DMS 273 treated with DMSO at 0.1 percent for 48 hours (cell line): Measurements from ENCODE around the gene OXT.
"Not testable (repeated sequence)": the region's sequence is repeated elsewhere in the genome, so short reads cannot be mapped to it uniquely, and the experiment has no call there.

Experiments used
- DNase-seq: peaks from one replicate; lab custom pipeline; 2025; lab: John Stamatoyannopoulos, UW

The OXT gene

DNA sequence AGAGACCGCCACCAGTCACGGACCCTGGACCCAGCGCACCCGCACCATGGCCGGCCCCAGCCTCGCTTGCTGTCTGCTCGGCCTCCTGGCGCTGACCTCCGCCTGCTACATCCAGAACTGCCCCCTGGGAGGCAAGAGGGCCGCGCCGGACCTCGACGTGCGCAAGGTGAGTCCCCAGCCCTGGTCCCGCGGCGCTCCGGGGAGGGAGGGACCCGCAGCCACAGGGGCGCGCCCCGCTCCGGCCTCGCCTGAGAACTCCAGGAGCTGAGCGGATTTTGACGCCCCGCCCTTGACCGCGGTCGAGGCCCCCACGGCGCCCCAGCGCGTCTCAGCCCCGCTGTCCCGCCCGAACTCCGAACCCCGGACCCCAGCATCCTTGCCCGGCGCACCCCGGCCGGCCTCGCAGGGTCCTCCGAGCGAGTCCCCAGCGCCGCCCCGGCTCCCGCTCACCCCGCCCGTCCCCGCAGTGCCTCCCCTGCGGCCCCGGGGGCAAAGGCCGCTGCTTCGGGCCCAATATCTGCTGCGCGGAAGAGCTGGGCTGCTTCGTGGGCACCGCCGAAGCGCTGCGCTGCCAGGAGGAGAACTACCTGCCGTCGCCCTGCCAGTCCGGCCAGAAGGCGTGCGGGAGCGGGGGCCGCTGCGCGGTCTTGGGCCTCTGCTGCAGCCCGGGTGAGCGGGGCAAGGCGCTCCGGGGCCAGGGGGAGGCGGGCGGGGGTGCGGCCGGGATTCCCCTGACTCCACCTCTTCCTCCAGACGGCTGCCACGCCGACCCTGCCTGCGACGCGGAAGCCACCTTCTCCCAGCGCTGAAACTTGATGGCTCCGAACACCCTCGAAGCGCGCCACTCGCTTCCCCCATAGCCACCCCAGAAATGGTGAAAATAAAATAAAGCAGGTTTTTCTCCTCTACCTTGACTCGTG, at the start of gene OXT:
TSS of gene OXT (plus strand) at position 11 of the 920 bp plus-strand sequence. CDS start at position 47, 36 bp downstream.
- DNase-seq: no peak

DNA sequence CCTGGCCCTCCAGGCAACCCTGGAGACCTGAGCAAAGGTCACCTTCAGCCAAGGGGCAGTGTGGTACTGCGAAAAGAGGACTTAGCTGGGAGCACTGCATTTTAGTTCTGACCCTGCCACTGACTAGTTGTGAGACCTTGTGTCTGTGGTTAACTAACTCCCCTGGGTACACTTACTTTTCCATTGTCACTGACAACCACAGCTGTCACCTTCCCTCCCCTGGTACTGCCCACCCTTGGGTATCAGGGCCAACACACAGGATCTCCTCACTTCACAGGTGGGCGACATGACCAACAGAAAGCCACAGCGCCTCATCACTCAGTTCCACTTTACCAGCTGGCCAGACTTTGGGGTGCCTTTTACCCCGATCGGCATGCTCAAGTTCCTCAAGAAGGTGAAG, 49.6 kb upstream of the OXT start:
- DNase-seq: no peak

DNA sequence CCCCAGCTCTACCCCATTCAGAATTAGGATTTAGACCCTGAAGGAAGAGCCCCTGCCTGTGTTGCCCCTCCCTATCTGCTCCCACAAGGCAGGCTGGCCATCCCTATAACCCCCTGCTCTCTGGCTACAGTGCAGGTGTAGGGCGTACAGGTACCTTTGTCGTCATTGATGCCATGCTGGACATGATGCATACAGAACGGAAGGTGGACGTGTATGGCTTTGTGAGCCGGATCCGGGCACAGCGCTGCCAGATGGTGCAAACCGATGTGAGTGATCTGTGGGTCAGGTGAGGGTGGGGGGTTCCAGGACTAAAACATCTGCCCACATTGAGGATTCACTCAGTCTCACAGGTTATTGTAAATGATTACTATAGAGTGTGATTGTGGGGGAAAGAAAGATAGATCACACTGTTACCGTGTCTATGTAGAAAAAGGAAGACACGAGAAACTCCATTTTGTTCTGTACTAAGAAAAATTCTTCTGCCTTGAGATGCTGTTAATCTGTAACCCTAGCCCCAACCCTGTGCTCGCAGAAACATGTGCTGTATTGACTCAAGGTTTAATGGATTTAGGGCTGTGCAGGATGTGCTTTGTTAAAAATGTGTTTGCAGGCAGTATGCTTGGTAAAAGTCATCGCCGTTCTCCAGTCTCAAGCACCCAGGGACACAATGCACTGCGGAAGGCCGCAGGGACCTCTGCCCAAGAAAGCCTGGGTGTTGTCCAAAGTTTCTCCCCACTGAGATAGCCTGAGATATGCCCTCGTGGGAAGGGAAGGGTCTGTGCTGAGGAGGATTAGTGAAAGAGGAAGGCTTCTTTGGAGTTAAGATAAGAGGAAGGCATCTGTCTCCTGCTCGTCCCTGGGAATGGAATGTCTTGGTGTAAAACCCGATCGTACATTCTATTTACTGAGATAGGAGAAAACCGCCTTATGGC, 48.6 kb upstream of the OXT start:
- DNase-seq: not testable (repeated sequence)

DNA sequence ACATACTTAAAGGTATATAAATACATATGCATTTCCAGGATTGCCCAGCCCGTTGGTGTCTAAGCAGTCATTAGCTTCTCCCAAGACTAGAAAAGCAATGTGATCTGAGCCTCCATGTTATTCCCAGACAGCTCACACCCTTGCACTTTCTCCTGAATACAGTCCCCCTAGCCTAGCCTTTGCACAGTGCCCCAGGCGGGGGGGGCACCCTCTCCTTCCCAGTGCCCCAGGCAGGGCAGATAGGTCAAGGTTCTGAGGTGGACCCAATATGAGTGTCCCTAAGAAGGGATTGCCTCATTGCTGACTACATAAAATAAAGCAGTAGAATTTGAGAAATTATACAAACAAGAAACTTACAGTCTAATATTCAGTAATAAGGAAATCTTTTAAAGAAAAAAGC, 43.4 kb upstream of the OXT start:
- no peak for DNase-seq

DNA sequence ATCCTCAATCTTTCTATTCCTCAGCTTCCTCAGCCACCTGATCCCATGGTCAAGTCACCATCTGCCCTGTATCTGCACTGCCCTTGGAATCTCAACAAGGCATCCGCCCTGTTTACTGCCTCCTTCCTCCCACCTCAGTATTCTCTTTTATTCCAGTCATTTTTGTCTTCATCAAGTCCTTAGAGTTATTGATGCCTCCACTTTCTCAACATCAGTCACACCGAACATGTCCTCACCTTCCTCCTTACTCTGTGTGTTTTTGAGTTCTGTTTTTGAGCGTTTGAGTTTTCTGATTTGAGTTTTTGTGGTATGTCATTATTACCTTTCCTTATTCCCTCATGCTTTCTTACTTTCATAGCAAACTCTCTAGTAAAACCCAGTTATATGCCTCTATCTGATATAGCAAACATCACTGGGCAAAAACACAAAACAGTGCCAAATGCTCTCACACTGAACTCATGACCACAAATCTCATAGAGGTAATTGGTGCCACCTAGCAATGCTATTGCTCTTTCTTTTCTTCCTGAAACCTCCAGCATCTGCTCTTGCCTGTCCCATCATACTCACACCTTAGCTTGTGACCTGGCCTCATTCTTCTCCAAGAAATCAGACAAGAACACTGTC, 39.8 kb upstream of the OXT start:
- DNase-seq: no peak

DNA sequence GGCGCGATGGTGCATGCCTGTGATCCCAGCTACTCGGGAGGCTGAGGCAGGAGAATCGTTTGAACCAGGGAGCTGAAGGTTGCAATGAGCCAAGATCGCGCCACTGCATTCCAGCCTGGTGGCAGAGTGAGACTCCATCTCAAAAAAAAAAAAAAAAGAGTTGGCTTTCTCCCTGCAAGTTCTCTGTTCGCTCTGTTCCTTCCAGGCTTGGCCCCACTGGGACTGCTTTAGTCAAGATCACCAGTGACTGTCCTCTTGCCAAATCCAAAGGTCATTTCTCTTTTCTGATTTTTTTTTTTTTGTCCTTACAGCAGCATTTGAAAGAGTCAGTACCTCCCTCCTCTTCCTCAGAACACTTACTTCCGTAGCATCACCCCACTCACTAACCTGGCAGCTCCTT, 38.8 kb upstream of the OXT start:
- DNase-seq: no peak

DNA sequence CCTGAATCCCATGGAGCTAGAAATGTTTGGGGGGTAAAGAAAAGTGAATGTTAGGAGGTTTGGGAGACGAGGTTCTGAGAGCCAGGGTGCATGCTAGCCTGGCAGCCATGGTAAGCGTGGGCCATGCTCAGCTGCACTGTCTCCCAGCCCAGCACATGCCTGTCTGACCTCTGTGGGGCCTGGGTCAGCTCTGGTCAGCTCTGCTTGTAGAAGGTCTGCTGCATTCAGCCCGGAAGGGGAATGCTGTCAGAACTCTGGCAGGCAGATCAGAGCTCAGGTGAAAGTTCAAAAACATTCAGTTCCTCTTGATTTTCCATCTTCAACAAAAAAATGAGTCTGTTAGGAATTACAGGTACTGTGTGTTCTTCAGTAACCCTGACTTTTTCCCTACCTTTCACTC, 33.8 kb upstream of the OXT start:
- no peak for DNase-seq

DNA sequence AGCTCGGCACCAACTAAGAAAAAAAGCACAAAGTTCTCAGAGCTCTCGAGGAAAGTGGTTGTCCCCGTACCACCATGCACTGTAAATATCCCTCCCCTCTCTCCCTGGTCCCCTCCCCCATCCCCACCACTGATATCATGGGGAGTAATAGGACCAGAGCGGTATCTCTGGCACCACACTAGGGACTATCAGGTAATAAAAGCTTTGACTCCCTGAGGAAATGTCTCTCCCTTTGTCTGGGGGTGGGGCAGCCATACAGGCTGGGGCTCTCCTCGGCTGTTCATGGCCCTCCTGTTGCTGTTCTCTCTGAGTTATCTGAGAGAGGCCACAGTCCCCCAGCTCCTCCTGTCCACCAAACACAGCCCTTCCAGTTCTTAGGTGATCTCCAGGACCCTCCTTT, 33.0 kb upstream of the OXT start:
- DNase-seq: no peak

DNA sequence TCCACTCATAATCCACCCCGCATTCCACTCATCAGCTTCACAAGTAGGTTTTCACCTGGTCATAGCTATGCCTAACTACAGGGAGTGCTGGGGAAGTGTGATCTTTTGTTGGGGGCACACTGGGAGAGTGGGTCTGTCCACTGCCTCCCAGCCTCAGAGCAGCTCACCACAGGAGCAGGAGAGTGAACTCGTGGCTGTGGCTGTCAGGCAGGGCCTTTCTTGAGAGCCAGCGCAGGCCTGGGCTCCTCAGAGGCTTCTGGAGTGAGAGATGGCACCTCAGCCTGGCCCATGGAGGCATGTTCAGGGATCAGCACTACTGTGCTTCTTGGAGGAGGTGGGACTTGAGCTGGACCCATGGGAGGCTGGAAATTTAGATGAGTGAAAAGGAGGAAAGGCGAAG, 32.0 kb upstream of the OXT start:
- DNase-seq: no peak

DNA sequence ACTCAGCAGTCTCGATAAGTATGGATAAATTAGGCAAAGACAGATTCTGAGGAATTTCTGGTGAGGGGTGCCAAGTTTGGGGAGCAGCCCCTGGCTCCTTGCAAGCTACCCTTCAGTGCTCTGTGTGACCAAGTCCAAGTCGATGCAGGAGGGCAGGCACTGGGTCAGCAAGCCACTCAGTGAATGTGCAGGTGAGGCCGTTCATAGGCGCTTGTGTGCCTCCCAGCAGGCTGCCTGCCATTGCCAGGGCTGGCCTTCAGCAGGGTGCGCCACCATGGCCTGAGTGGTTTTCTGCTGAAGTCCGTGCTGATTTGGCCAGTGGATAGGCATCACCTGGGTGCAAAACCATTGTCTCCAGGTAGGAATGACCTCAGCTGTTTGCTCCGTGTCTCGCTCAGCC, 31.3 kb upstream of the OXT start:
- DNase-seq: no peak

DNA sequence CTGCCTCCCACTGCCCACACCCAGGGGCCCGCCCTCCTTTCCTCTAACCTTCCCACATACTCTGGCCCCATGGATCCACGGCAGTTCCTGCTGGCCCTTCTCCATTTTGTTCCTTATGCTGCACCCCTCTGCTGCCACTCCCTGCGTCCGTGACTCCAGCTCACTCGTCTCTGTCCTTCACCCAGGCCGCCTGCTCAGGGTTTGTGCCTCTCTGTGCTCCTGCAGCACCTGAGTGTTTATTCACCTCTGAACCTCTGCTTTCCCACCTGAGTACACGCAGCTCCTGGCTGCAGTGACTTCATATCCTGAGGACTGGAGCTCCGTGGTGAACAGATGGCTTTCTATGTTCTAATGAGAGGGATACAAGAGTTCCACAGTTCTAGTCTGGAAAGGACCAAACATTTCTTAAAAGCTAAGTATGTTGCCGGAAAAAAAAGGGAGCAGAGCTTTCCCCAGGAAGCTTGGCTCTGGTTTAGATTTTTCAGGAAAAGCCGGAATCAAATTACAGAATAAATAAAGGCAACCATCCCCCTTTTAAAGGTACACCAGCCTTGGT, 29.5 kb upstream of the OXT start:
- no peak for DNase-seq

DNA sequence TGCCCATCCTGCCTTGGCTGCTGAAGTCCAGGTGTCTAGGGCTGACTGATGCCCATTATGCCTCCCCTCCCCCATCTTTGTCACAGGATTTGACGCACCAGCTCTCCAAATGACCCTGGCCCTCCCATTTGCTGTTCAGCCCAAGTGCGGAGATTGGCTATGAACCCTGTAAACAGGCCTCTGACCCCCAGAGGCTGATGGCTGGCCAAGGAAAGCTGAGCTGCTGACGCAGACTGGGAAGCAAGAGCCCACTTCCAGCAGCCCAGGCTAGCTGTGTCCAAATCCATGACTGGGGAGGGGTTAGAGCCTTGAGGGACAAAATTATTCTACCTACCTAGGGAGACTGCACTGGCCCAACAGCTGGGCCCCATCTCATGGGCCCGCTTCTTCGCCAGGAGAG, 28.8 kb upstream of the OXT start:
- DNase-seq: no peak

DNA sequence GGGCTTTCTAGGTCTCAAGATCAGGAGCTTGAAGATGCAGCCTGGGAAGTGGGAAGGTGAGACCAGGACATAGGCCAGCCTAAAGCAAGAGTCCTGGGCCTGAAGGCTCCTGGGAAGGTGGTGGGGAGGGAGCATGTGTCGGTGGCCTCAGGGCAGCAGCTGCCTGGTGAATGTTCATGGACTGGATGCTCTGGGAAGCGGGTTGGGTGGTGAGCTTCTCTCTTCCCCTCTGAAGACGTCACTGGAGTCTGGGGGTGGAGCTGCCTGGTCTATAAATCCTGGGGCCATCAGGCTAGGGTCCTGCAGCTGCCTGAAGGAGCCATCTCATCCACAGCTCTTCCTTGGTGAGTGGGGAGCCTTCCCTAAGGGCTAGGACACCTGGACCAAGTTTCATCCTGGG, 28.1 kb upstream of the OXT start, which contains the start of gene GNRH2:
TSS of gene GNRH2 (plus strand) at position 301 of the 400 bp plus-strand sequence. CDS start 793 bp downstream, outside the sequence.
- DNase-seq: no peak

DNA sequence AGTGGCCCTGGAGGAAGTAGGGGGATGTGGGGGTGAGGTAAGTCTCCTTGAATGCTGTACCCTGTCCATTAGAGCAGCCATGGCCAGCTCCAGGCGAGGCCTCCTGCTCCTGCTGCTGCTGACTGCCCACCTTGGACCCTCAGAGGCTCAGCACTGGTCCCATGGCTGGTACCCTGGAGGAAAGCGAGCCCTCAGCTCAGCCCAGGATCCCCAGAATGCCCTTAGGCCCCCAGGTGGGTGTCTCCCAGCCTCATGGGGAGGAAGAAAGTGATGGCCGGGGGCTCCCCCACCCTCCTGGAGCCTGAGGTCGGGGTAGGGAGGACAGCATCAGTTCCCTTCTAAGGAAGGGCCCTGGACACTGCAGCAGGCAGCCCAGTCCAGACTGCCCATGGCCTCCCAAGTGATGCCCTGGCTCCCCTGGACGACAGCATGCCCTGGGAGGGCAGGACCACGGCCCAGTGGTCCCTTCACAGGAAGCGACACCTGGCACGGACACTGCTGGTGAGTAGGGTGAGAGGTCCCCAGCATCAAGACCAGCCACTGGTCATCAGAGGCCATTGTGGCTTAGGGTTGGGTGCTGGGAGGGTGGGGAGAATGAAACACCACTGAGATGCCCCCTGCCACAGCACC, 27.0 kb upstream of the OXT start:
- DNase-seq: no peak

DNA sequence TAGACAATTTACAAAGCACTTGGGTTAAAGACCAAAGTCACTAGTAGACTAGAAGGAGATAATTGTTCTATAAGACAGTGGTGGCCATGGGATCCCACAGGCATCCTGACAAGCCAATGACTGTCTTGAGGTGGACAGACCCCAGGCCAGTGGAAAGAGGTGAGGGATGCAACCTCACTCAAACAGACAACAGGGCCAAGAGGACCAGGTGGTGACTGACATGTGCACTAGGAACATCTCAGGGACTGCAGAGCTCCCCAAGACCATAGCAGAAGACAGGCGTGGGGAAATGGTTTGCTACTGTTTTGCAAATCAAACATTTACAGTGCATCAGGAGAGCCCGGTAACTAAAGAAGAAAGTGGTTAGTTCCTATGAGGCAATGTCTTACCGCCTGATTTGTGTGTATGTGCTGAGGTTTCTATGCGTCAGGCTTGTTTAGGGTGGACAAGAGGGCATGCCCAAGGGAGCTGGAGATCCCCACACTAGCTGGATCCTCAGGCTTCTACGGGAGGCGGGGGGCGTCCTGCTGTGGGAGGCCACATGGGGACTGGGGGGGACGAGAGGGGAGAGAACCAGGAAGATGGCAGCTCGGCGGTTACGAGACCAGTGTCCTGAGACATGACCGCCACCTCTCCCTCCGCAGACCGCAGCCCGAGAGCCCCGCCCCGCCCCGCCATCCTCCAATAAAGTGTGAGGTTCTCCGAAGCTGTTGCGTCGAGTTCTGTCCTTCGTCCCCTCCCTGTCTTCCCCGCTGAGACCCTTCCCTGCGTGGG, 26.2 kb upstream of the OXT start:
- DNase-seq: peak; percentile 58

DNA sequence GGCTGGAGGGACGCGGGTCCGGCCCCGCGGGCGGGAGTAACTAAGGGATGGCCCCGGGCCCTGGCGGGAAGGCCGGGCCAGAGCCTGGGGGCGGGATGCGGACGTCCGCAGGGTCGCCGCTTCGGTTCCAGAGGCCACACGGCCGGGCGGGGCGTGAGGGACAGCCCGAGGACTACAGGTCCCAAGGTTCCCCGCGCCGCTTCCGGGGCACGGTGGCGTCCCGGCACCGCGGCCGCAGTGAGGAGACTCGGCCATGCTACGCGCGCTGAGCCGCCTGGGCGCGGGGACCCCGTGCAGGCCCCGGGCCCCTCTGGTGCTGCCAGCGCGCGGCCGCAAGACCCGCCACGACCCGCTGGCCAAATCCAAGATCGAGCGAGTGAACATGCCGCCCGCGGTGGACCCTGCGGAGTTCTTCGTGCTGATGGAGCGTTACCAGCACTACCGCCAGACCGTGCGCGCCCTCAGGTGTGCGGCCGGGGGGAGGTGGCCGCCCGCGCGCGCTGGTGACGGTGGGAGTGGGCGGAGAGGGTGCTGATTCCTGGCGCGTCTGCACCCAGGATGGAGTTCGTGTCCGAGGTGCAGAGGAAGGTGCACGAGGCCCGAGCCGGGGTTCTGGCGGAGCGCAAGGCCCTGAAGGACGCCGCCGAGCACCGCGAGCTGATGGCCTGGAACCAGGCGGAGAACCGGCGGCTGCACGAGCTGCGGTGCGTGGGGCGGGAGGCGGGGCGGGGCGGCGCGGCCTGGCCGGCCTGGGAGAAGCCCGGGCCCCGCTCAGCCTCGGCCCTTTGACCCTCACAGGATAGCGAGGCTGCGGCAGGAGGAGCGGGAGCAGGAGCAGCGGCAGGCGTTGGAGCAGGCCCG, 25.4 kb upstream of the OXT start, which contains the start of gene MRPS26:
TSS of gene MRPS26 (plus strand) at position 237 of the 861 bp plus-strand sequence. CDS start at position 254, 17 bp downstream.
- peak; percentile 58 for DNase-seq

DNA sequence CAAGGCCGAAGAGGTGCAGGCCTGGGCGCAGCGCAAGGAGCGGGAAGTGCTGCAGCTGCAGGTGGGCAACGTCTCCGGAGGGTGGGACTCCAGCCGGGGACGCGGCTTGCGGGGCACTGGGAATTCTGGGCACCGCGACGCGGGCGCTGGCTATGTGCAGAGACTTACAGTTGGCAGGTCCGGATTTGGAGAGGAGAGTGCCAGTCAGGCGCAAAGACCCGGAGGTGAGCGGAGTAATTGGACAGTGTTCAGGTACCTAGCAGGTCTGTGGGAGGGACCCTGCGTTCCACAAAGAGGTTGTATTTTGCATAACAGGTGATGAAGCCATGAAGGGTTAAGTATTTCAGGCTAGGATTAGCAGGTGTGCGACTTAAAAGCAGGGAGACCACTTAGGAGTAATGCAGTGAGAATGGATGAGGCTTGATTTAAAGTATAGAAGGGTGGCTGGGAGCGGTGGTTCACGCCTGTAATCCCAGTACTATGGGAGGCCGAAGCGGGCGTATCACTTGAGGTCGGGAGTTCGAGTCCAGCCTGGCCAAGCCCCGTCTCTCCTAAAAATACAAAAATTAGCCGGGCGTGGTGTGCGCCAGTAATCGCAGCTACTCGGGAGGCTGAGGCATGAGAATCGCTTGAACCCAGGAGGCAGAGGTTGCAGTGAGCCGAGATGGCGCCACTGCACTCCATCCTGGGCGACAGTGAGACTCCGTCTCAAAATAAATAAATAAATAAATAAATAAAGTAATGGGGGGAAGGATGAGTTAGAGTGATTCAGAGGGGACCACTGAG, 24.6 kb upstream of the OXT start:
- no peak for DNase-seq

DNA sequence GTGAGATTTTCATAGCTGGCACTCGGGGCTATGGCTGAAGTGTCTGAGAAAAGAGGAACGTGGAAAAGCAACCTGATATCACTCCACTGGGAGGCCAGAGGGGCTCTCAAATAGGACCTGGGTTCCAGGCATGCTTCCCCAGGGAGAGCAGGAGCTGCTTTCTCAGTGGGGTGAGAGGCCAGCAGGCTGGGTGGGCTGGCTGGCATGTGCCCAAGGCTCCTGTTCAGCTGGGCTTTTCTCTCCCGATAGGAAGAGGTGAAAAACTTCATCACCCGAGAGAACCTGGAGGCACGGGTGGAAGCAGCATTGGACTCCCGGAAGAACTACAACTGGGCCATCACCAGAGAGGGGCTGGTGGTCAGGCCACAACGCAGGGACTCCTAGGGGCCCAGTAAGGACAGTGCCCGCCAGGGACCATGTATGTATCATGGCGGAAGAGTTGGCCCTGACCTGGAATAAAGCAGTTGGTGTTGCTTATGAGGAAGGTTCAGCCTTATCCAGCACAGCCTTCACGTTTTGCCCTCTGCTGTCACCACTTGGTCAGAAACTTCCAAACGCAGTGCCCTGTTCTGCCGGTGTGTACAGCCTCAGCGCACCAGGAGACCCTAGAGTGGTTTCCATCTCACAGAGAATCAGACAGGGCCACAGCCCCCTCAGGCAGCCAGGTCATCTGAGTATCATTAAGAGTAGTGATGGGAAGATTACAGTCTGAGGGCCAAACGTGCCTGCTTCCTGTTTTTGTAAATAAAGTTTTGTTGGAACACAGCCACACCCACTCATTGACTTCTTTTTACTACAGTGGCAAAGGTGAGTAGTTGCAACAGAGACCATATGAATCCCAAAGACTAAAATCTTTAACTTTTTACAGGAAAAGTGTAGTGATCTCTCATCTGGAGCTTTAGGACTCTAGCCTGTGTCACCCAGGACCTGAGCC, 23.7 kb upstream of the OXT start:
- DNase-seq: no peak
